ENCODE results near the gene ADAMTS16. TPM values are rescaled to one million over a fixed set of nuclear protein-coding genes. Genes with fewer than 3 reads are reported as not detected.

The ADAMTS16 gene
- total RNA-seq, 2 donors from 2014 or later: 0.05 to 0.74 TPM

DNA sequence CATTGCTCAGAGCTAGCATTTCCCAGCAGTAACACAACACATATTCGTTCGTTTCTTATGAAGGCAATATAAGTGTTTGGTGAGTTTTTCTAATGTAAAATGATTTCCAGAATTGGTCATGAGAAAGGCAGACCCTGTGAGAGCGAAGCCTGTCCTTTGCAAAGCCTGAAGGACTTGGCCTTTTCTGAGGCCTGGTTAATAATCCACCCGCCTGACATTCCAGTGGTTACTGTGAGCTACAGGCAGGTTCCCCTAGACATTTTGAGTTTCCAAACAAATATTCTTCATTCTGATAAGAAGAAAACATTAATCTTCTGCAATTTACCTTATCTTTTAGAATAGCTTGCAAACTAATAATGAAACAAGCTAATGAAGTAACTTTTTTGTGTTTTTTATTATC lies 38.0 kb downstream of the ADAMTS16 start:
- intact Hi-C loops (cut with DNase I): no loop called here
- DNase-seq (ENCODE audit: low spot score): no peak

DNA sequence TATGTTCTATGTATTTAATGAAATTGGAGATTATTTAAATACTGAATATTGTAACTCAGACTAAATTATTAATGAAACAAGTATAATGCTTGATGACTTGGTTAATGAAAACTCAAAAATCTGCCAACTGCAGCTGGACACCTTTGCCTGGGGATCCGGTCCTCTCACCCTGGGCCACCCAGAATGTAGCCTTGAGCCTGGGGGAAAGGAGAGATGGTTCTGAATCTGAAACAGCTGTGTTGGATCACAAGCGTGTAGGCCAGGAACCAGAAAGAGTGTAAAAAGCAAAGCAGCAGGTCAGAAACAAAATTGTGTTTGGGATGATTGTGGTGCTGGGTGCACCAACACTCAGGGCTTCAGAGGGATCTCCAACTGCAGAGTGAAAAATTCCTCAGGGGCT lies 38.5 kb downstream of the ADAMTS16 start:
- no peak for DNase-seq (ENCODE audit: low spot score)
- intact Hi-C loops (cut with DNase I): no loop called here

DNA sequence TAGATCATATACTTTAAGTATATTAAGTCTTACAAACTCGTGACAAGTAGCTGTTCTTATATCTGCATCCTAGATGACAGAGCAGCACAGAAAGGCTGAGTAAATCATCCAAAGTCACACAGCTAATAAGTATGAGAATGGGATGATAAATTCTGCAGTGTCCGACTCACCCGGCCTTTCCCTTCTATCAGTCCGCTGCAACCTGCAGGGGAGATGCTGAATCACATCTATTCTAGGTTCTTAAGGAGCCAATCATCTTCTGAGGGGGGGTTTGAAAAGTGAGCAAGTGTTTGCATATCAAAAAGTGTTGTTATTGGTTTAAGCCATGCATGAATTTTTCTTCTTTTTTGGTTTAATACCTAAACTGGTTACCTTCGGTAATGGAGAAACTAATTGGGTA lies 38.9 kb downstream of the ADAMTS16 start:
- intact Hi-C loops (cut with DNase I): no loop called here
- DNase-seq (ENCODE audit: low spot score): no peak

DNA sequence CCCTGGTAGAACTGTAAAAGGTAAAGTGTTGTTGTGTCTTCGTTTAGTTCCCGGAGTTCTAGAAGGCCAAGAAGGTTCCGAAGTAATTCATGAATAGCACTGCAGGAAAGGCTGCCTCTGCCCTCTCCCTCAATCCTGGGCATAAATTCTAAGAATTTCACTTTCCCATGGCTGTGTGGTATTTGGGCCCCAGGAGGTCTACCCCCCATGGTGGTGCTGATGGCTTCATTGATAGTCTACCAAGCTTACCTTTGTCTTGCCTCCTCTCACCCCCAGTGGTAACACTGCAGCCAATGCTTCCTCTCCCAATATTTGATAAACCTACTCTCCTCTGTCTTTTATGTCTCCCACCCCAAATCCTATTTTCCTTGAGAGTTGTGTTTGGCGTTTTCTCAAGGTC lies 39.5 kb downstream of the ADAMTS16 start:
- DNase-seq (ENCODE audit: low spot score): no peak
- intact Hi-C loops (cut with DNase I): no loop called here

DNA sequence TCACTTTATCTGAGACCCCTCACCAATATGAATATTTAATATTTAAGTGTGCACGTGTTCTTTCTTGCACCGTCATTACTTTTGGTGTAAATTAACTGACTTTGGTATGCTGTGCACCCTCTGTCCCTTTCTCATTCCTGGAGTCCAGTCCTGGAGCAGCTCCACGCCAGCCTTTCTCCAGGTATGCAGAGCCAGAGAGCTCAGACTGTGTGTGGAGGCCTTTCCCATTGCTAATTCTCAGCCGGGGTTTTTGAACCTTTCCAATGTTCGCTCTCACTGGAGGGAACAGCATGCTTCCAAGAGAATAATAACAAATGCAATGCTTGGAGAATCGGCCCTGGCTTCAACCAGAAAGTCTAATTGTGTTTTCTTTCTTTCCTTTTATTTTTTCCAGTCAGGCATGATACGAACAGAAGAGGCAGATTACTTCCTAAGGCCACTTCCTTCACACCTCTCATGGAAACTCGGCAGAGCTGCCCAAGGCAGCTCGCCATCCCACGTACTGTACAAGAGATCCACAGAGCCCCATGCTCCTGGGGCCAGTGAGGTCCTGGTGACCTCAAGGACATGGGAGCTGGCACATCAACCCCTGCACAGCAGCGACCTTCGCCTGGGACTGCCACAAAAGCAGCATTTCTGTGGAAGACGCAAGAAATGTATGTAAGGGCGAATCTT lies 41.7 kb downstream of the ADAMTS16 start:
- DNase-seq (ENCODE audit: low spot score): no peak
- intact Hi-C loops (cut with DNase I): no loop called here

DNA sequence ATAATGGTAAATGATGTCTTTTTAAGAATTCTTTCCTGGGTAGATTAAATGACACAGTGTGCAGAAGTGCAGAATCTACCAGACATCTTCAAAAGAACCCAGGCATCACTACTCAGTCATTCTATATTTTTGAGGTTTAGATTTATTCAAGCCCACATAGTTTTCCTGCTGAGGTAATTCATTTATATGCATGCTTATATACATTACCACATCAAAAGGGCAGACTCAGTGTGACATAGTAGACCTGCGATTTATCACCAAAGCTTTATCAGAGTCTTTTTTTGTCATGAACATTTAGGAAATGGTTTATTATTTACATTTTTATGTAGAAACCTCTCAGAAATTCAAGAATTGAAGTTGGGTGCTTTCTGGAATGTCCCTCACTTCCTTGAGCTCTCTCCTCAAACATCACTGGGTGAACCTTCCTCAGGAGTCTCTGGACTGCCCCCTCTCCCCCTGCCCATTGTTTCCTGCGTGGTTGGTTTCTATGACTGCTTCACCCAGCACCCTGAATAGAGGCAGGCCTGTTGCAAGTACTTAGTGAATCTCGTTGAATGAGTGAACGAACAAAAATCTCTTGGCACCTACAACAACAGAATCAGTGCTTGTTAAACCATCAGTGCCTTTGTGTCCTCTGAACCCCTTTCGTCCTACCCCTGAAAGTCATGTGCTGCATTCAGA lies 42.5 kb downstream of the ADAMTS16 start:
- no peak for DNase-seq (ENCODE audit: low spot score)
- intact Hi-C loops (cut with DNase I): no loop called here

DNA sequence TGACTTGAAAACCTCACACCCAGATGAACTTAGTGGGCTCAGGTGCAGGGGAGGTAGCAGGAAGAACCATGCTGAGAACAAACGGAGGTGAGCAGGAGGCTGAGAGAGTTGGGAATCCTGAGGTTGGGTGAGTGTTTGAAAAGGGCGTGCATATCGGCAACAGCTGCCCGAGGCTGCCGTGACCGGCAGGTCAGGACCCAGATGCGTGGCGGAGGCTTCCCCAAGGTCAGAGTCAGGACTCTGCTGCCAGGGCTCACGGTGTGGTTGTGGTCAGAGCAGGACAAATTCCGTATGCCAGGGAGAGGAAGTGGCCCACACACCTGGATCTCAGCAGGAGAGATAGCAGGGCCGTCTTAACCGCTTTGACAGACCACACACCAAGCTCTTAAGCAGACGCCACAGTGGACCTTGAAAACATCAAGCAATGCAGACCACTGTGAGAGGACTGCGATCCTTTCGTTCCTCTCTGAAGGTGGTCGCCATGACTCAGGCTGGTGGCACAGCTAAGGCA lies 43.1 kb downstream of the ADAMTS16 start:
- intact Hi-C loops (cut with DNase I): no loop called here
- DNase-seq (ENCODE audit: low spot score): no peak

DNA sequence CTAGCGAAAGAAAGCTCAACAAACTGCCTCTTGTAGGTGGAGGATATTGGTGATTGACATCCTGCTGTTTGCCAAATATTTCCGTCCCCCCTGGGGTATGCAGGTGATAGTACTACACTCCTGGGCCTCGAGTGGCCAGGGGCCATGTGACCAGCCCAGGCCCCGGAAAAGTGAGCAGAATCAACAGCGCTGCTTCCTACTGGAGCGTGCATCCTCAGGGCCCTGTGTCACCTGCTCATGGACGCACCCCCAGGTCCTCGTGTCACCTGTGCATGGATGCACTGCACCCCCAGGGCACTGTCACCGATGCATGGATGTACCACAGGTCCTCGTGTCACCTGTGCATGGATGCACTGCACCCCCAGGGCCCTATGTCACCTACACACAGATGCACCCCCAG lies 43.8 kb downstream of the ADAMTS16 start:
- intact Hi-C loops (cut with DNase I): no loop called here

DNA sequence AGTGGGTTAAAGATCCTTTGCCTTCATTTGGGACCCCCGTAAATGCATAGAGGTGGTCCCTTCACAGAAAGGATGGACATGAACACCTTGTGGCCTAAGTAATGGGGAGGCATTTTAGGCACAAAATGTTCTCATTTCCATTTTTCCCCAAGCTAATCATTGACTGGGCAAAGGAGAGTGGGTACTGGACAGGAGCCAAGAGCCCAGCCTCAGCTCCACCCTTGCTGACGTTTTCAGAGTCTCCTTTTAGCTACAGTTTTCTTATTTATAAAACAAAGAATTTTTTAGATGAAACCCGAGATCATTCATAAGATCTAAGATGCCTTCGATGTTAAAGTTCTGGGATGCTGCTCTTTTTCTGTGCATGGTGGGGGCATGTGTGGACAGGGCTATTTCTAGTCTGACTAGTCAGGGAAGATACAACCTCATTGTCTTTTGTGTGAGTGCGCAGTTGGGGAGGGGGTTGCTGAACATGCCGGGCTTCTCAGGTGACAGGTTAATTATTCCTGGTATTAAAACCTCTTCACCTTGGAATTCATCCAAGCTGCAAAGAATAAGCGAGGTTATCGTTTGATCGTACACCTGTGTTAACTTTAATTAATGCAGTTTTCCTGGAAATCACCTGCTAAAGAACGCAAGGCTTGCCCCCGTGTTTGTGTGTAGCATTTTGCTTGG lies 48.4 kb downstream of the ADAMTS16 start:
- DNase-seq (ENCODE audit: low spot score): no peak
- intact Hi-C loops (cut with DNase I): no loop called here

More for the DNA sequence above, 43.8 kb downstream of the ADAMTS16 start:
- DNase-seq (ENCODE audit: low spot score): no peak

DNA sequence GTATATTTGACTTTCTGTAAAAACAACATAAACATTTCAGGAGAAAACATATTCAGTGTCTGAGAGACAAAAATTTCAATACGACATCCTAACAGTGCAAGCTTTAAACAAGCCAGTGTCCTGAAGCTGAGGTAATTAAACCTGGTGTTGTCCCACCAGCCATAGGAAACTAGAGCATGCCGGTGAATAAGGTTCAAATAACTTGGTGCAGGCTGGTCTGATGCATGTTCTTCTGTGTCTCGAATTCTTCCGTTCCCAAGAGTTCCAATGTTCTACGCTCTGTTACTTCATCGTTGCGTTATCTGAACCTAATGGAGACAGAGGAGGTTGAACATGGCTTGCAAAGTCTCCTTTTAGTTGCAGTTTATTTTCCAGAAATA lies 48.9 kb downstream of the ADAMTS16 start:
- no peak for DNase-seq (ENCODE audit: low spot score)
- intact Hi-C loops (cut with DNase I): no loop called here

DNA sequence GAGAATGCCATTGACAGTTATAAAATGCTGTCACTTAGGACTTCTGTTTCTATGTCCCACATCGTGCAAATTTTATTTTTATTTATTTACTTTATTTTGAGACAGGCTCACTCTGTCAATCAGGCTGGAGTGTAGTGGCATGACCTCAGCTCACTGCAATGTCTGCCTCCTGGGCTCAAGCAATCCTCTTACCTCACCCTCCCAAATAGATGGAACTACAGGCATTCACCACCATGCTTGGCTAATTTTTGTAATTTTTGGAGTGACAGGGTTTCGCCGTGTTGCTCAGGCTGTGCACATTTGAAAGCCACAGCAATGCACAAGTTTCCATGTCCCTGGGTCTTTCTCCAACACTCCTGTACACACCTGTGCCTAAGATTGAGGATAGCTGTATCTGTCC lies 51.8 kb downstream of the ADAMTS16 start:
- intact Hi-C loops (cut with DNase I): no loop called here
- DNase-seq (ENCODE audit: low spot score): no peak

DNA sequence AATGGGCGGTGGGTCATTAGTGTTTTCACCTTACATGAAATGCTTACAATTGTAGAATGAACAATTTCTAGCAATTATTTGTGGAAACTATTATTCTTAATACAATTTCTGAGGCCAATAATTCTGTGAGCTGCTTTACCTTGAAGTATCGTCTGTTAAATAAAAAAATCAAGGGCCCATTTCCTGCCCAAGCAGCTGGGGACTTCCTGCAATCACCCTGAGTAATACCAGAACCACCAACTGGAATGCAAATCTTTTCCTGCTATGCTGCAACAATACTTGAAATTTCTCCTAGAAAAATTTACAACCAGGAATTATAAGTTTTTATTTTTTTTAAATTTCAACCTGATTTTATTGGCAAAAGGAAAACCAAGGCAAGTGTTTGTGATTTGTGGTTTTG lies 52.6 kb downstream of the ADAMTS16 start:
- DNase-seq (ENCODE audit: low spot score): no peak
- intact Hi-C loops (cut with DNase I): no loop called here

DNA sequence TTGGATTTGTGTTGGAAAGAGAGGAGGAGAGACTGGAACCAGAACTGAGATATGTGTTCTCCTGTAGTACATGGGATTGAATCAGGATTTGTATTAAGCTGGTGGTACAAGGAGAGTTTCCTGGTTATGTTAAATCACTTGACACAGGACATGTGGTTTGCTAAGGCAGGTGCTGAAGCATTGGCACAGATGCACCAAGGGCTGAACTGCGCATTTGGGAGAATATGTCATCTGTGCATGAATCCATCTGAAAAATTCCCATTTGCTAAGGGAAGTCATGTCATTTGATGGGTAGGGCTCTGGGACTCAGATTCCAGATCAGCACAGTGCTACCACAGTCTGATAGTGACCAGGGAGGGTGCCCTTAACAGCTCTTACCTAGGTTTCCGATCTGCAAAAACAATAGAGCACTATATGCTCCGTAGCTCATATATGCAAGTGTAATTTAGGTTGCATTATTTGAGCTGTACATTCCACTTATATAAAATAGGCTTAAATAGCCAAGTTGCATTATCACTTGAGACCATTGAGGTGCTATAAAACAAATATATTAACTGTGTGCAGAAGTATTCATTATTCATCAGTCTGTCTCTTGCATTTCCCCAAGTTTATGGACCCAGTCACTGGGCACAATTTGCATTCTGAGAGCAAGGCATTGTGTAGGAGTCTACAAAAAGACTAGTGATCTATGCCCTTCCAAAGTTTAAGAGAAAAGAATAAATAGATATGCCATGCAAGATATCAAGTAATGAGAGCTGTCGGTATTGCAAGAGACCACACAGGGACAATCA lies 55.2 kb downstream of the ADAMTS16 start:
- intact Hi-C loops (cut with DNase I): no loop called here
- no peak for DNase-seq (ENCODE audit: low spot score)

DNA sequence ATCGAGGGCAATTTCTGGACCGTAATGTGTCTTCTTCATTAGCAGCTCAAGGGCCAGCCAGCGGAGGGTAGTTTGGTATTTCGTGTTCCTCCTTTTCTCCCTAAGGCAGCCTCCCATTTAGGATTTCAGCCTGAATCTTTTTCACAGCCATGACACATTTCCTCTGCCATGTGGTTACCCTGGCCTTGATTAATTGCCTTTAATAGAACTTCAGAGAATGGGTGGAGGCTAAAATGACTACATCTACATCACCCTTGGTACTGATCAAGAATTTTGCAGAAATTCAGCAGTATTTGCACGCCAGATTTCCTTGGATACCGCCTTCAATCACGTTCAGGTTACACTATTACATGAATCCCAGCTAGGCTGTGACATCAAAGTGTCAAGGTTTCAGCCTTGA lies 58.0 kb downstream of the ADAMTS16 start:
- DNase-seq (ENCODE audit: low spot score): no peak

DNA sequence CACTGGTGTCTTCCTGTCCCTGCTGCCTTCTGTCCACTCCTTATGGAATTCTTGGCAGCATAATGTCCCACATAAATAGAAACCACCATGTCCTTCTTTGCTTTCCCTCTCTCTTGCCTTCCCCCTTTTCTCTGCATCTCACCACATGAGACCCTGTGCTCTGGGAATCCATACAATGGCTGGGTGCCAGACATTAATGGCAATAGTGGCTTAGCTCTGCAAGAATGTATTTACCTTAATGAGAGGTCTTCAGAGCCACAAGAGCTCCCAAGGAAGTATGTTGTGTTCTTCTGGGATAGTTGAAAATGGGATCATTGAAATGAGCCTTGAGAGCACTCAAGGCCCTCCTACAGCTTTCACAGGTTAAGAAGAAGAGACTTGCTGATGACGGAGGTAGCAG lies 58.7 kb downstream of the ADAMTS16 start:
- no peak for DNase-seq (ENCODE audit: low spot score)
- intact Hi-C loops (cut with DNase I): no loop called here

More for the DNA sequence above, 58.0 kb downstream of the ADAMTS16 start:
- intact Hi-C loops (cut with DNase I): no loop called here

DNA sequence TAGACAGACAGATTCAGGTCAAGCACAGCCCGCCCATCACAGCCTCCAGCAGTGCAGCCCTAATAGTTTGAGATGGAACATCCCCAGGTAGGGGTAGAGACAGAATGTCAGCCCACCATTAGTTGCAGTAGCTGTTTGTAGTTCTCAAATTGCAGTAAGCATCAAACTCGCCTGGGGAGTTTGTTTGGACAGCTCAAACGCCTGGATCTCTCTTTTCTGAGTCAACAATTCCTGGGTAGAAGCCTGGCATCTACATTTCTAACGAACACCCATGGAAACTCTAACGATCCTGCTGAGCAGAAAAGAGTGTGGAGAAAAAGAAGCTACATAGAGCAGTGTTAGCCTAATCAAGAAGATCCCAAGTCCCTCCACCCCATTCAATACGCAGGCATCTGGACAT lies 59.4 kb downstream of the ADAMTS16 start:
- intact Hi-C loops (cut with DNase I): no loop called here
- no peak for DNase-seq (ENCODE audit: low spot score)

DNA sequence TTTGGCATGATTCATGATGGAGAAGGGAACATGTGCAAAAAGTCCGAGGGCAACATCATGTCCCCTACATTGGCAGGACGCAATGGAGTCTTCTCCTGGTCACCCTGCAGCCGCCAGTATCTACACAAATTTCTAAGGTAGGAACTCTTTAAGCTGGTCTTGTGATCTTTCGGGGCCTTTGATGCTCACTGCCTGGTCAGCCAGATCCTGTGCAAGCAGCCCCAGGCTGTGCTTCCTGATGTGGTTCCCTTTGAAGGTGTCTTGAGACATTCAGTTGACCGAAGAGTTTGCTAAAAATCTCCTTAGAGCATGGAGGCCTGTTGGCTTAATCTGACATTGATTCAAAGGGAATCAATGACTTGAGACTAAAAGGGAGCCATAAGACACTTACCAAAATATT lies 60.0 kb downstream of the ADAMTS16 start:
- DNase-seq (ENCODE audit: low spot score): no peak
- intact Hi-C loops (cut with DNase I): no loop called here

DNA sequence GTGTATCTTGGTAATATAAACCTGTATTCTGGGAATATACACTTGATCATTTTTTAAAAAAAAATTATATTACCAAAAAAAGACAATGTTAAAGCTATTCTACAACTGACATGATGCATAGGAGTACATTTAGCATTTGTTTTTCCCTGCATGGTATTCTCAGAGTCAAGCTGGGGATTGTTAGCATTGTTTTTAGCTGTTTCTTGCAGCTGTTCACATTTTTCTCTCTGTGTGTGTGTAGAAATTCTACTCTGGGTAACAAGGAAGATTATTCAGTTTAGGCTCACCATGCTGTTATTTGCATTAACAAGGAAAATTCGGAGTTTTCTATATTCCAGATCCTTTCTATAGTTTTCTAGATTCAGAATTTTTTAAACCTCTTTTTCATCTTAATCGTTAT lies 62.2 kb downstream of the ADAMTS16 start:
- intact Hi-C loops (cut with DNase I): no loop called here
- DNase-seq (ENCODE audit: low spot score): no peak

DNA sequence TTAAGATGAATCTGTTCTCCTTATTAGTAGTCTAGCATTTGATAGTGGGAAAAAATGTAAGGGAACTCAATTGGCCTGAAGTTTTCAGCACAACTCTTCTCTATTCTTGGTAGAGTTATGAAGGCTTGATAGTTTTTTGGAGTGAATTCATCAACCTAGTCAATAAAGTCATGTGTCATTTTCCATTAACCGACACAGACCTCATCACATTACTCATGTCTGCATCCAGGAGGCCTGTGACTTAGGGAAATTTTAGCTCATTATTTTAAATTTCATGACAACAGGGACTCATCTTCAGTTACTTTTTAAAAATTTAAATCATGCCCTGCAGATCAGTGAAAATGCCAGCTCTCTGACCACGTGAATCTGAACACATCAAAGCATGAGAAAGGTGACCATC lies 63.3 kb downstream of the ADAMTS16 start:
- intact Hi-C loops (cut with DNase I): no loop called here
- DNase-seq (ENCODE audit: low spot score): no peak

DNA sequence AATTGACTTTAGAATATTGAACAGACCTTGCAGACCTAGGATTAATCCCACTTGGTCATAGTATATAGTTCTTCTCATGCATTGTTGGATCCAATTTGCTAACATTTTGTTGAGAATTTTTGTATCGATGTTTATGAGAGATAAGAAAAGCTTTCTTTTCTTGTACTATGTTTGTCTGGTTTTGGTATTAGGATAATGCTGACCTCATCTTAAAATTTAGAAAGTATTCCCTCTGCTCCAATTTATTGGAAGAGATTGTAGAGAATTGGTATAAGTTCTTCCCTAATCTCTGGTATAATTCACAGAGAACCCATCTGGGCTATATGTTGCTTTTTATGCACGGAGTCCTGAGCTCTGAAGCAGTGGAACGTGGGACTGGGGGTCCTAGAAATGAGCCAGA lies 67.7 kb downstream of the ADAMTS16 start:
- intact Hi-C loops (cut with DNase I): no loop called here
- no peak for DNase-seq (ENCODE audit: low spot score)

All from posterior vena cava (tissue), 2 donors.